H1 (cell line): ENCODE results near the gene UROC1.

Experiments
- CTCF ChIP-seq, 3 experiments: IDR thresholded peaks; 1 replicate in 2 of 3; 2 replicates in 1 of 3; pipeline versions ENCODE4 v1.5.1 to v1.6.1; 2011; ENCODE audit warnings: low read length in 3 of 3, mild to moderate bottlenecking in 3 of 3, inconsistent platforms in 2 of 3, low read depth in 1 of 3, moderate library complexity in 1 of 3; ENCODE audit not compliant: insufficient read depth in 1 of 3; ENCODE audit errors: control extremely low read depth in 1 of 3
- EZH2 ChIP-seq: fragments of 200-600 bp; sonication (generic); IDR thresholded peaks from 2 replicates; pipeline ENCODE4 v1.7.1; 2012; ENCODE audit warnings: low read depth, mild to moderate bottlenecking, moderate library complexity, low read length, inconsistent platforms; ENCODE audit not compliant: severe bottlenecking
- MAX ChIP-seq: IDR thresholded peaks from 2 replicates; pipeline ENCODE4 v1.6.1; 2012; ENCODE audit warnings: inconsistent platforms
- PHF8 ChIP-seq: fragments of 200-600 bp; sonication (generic); conservative IDR thresholded peaks from 2 replicates; pipeline ENCODE4 v1.7.1; 2012; ENCODE audit warnings: low read depth, mild to moderate bottlenecking, inconsistent platforms, low read length, moderate library complexity
- POLR2AphosphoS5 ChIP-seq: IDR thresholded peaks from 2 replicates; pipeline ENCODE4 v1.6.1; 2011; ENCODE audit warnings: low read depth, low read length
- TCF12 ChIP-seq: IDR thresholded peaks from 2 replicates; pipeline ENCODE4 v1.6.1; 2011; ENCODE audit warnings: low read depth, mild to moderate bottlenecking, low read length

GRCh38 chr3:126445506-126445905 lies 72.1 kb downstream of the UROC1 start:
- TF ChIP-seq EZH2, result no peak
- no peak for TF ChIP-seq CTCF (IDR thresholded peaks at IDR 0.05; ENCODE audit: control extremely low read depth in 1 of 3, insufficient read depth in 1 of 3, low read depth in 1 of 3, low read length in 3 of 3)
- TF ChIP-seq POLR2AphosphoS5, result no peak
- TF ChIP-seq TCF12, result no peak
- TF ChIP-seq PHF8, result no peak
- TF ChIP-seq MAX, result no peak
